NB4 (cell line): ENCODE measurements around the gene PHLDB1.

Experiments
- DNase-seq: peaks from one replicate; pipeline ENCODE4 v3.0.0; 2010; ENCODE audit warnings: low read depth
- H3K4me3 ChIP-seq: one replicate; pipeline ENCODE4 v1.5.1; 2011; ENCODE audit warnings: mild to moderate bottlenecking, low read depth, low read length, moderate library complexity
- MYC ChIP-seq: IDR thresholded peaks from 2 replicates; pipeline ENCODE4 v1.6.1; 2011; ENCODE audit warnings: low read depth, low read length
- POLR2A ChIP-seq: IDR thresholded peaks from 2 replicates; pipeline ENCODE4 v1.6.1; 2011; ENCODE audit warnings: mild to moderate bottlenecking; ENCODE audit not compliant: insufficient read length; ENCODE audit errors: extremely low read depth
- TF ChIP-seq, protein P1 (sequence below): IDR thresholded peaks from 2 replicates; pipeline ENCODE4 v1.6.1; 2011; ENCODE audit warnings: low read depth, low read length
- TF ChIP-seq, protein P2 (sequence below): IDR thresholded peaks from one replicate; pipeline ENCODE4 v1.5.1; 2012; ENCODE audit warnings: low read depth, low read length

The PHLDB1 gene

GRCh38 chr11:118621784-118622375, 14.5 kb downstream of the PHLDB1 start:
- TF ChIP-seq MYC (no peak), POLR2A (no peak)
- TF ChIP-seq, protein P1, sequence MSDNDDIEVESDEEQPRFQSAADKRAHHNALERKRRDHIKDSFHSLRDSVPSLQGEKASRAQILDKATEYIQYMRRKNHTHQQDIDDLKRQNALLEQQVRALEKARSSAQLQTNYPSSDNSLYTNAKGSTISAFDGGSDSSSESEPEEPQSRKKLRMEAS = no peak
- TF ChIP-seq, protein P2, sequence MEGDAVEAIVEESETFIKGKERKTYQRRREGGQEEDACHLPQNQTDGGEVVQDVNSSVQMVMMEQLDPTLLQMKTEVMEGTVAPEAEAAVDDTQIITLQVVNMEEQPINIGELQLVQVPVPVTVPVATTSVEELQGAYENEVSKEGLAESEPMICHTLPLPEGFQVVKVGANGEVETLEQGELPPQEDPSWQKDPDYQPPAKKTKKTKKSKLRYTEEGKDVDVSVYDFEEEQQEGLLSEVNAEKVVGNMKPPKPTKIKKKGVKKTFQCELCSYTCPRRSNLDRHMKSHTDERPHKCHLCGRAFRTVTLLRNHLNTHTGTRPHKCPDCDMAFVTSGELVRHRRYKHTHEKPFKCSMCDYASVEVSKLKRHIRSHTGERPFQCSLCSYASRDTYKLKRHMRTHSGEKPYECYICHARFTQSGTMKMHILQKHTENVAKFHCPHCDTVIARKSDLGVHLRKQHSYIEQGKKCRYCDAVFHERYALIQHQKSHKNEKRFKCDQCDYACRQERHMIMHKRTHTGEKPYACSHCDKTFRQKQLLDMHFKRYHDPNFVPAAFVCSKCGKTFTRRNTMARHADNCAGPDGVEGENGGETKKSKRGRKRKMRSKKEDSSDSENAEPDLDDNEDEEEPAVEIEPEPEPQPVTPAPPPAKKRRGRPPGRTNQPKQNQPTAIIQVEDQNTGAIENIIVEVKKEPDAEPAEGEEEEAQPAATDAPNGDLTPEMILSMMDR = no peak
- H3K4me3 ChIP-seq = no peak overlapping the region
- DNase-seq = no peak

DNA sequence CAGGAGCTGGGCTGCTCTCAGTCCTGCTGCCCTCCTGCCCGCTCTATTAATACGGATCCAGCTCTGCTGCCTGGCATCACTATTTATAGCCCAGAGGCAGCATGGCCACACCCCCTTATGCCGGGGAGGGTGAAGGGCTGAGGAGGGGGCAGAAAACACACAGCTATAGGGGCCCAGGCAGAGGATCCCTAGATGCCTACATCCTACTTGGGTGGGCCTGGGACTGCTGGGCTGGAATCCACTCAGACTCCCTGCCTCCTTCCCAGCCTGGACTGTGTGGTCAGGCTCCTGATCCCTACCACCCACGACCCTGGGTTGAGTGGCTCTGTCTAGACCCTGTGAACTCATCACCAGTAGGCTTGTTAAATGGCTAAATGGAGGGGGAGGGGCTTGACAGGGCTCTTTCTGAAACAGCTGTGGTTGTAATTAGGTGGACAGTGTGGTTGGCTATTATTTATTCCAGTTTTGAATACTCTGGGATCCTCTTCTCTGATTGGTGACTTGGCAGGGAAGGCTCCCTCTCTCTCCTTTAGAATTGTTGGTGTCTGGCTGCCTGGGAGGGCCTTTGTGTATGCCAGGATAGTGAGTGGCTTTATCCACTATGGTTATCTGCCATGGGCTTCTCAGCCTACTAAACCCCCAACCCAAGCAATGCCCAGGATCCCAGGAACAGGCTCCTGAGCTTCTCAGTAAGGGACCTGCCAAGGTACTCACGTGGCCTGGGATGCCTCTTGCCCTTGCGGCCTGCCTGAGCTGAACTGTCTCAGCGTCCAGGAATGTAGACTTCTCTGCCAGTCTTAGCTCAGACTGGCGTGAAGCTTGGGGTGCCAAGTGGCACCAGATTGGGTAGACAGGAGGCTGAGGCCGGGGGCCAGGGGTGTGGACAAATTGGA, 15.2 kb downstream of the PHLDB1 start:
- H3K4me3 ChIP-seq = no peak overlapping the region
- TF ChIP-seq POLR2A (no peak), MYC (no peak)
- TF ChIP-seq, protein P1 = no peak
- TF ChIP-seq, protein P2 = no peak
- peak; percentile 16 for DNase-seq

DNA sequence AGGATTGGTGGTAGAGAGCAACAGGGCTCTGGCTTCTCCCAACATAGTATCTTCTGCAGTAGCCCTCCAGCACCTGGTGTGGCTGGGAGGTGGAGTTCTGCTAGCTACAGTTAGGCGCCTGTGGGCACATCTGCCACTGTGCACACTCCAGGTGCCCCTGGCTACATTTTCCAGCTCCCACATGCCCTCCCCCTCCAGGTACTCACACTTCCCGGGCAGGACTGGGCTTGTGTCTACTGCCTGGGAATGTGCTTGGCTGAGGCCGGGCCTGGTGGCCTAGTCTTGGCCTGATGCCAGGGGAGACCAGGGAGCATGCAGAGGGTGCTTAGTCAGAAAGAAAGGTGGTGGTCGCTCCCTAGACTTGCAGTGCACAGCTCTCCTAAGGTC, 15.8 kb downstream of the PHLDB1 start:
- H3K4me3 ChIP-seq = no peak overlapping the region
- DNase-seq = no peak
- TF ChIP-seq, protein P1 = no peak
- no peak for TF ChIP-seq MYC
- no peak for TF ChIP-seq POLR2A
- TF ChIP-seq, protein P2 = no peak

DNA sequence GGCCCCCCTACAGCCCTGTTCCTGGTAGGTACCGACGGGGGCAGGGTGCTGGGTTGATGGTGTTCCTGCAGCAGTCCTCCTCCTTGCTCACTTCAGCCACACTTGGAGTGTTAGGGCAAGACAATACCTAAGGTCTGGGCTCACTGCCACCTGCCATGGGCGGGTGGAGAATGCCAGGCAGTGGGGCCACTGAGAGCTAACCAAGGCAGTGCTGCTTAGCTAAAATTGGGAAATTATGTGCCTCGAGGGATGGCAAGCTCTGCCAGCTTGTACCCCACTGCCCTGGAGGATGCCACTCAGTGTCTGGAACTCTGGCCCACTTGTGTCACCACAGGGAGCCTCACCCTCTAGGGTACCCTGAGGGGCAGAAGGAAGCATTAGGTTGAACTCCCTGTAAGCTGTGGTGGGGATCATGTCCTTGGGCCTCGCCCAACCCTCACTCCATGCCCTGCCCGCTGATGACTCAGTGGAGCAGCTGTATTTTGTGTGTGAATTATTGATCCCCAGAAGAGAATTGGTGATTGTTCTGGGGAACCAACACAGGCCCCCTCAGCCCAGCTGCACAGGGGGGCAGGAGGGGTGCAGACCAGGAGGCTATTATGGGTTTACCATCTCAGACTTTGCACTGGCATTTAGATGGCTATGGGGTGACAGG, 17.7 kb downstream of the PHLDB1 start:
- no peak for DNase-seq
- no peak for TF ChIP-seq POLR2A
- TF ChIP-seq, protein P1 = no peak
- TF ChIP-seq, protein P2 = no peak
- TF ChIP-seq MYC = no peak
- H3K4me3 ChIP-seq = no peak overlapping the region

- TF ChIP-seq POLR2A = no peak
- TF ChIP-seq, protein P1 = no peak
- TF ChIP-seq, protein P2 = no peak
- no peak for TF ChIP-seq MYC
- peak; percentile 24 for DNase-seq
- H3K4me3 ChIP-seq = no peak overlapping the region
Measured at GRCh38 chr11:118625976-118626375, 18.6 kb downstream of the PHLDB1 start.
